HepG2 (cell line): Measurements from ENCODE around the gene EEA1. TPM values are rescaled to one million over a fixed set of nuclear protein-coding genes. Genes with fewer than 3 reads are reported as not detected.

Experiments
- CAMTA2 ChIP-seq: sonication (generic); formaldehyde crosslinking; IDR thresholded peaks from 2 replicates; pipeline ENCODE4 v1.4.0; 2020; ENCODE audit warnings: mild to moderate bottlenecking, missing genetic modification reagents, borderline replicate concordance
- ETV5 ChIP-seq: IDR thresholded peaks from 2 replicates; pipeline ENCODE4 v1.6.1; 2018; ENCODE audit warnings: missing biosample characterization, missing genetic modification reagents, inconsistent platforms, borderline replicate concordance
- MAFF ChIP-seq: IDR thresholded peaks from 2 replicates; pipeline ENCODE4 v1.6.1; 2011; ENCODE audit warnings: low read depth, low read length, improper control_type of control experiment
- MTA1 ChIP-seq: sonication (generic); formaldehyde crosslinking; IDR thresholded peaks from 2 replicates; pipeline ENCODE4 v1.4.0; 2020; ENCODE audit warnings: missing genetic modification reagents, mild to moderate bottlenecking, borderline replicate concordance
- RERE ChIP-seq: IDR thresholded peaks from 2 replicates; pipeline ENCODE4 v1.6.1; 2016; ENCODE audit warnings: low read depth, missing genetic modification reagents, missing compliant biosample characterization
- RNF2 ChIP-seq: fragments of 450-650 bp; conservative IDR thresholded peaks from 2 replicates; pipeline ENCODE4 v1.6.1; 2016; ENCODE audit warnings: low read depth
- TEF ChIP-seq: sonication (generic); formaldehyde crosslinking; IDR thresholded peaks from 2 replicates; pipeline ENCODE4 v1.5.0; 2020; ENCODE audit warnings: missing genetic modification reagents
- TOPORS ChIP-seq: sonication (generic); formaldehyde crosslinking; IDR thresholded peaks from 2 replicates; pipeline ENCODE4 v1.8.0; 2023; ENCODE audit warnings: mild to moderate bottlenecking, missing genetic modification reagents
- TRIM24 ChIP-seq: sonication (generic); formaldehyde crosslinking; IDR thresholded peaks from 2 replicates; pipeline ENCODE4 v1.8.0; 2022; ENCODE audit warnings: mild to moderate bottlenecking, missing genetic modification reagents
- ZBTB4 ChIP-seq: sonication (generic); formaldehyde crosslinking; IDR thresholded peaks from 2 replicates; pipeline ENCODE4 v1.4.0; 2020; ENCODE audit warnings: missing genetic modification reagents, mild to moderate bottlenecking, borderline replicate concordance
- ZNF572 ChIP-seq: sonication (generic); formaldehyde crosslinking; IDR thresholded peaks from 2 replicates; pipeline ENCODE4 v1.5.1; 2020; ENCODE audit warnings: mild to moderate bottlenecking, missing genetic modification reagents
- ZNF644 ChIP-seq: IDR thresholded peaks from 2 replicates; pipeline ENCODE4 v1.6.1; 2016; ENCODE audit warnings: low read depth
- ZNF766 ChIP-seq: sonication (generic); formaldehyde crosslinking; IDR thresholded peaks from 2 replicates; pipeline ENCODE4 v1.5.0; 2020; ENCODE audit warnings: missing genetic modification reagents, borderline replicate concordance
- polyA plus RNA-seq, 8 experiments: library from polyadenylated mRNA; depleted of rRNA in 3 of 8; stranded (reverse) in 7 of 8; unstranded in 1 of 8; fragments of >200 nt; fragmentation: Illumina TruSeq in 4 of 8; extraction: Trizol in 4 of 8; gene quantifications; 2 replicates each; pipeline versions ENCODE4 v1.2.1 to v1.2.3, GENCODE V29; 2011 to 2016; ENCODE audit warnings: low read depth in 4 of 8, missing spikeins in 1 of 8, mixed read lengths in 1 of 8; ENCODE audit not compliant: insufficient read depth in 1 of 8
- total RNA-seq, 5 experiments: library from RNA; depleted of rRNA; stranded (reverse); fragments of >200 nt; fragmentation: Illumina TruSeq; extraction: Trizol; gene quantifications; 2 replicates each; pipeline ENCODE4 v1.2.3, GENCODE V29; 2016; ENCODE audit warnings: low read depth in 1 of 5
- TF ChIP-seq, protein P1 (sequence below): sonication (generic); formaldehyde crosslinking; IDR thresholded peaks from 2 replicates; pipeline ENCODE4 v1.8.0; 2022; ENCODE audit warnings: mild to moderate bottlenecking, missing genetic modification reagents
- TF ChIP-seq, protein P2 (sequence below): sonication (generic); formaldehyde crosslinking; conservative IDR thresholded peaks from 2 replicates; pipeline ENCODE4 v1.8.0; 2022; ENCODE audit warnings: mild to moderate bottlenecking, moderate library complexity, missing genetic modification reagents
- TF ChIP-seq, protein P3 (sequence below): IDR thresholded peaks from 2 replicates; pipeline ENCODE4 v1.6.1; 2016; ENCODE audit warnings: missing biosample characterization, missing genetic modification reagents, low read depth

The EEA1 gene
- total and polyA plus RNA-seq, 2 of the 13 experiments (the other 11 are each of a cell fraction or from before 2014, with no cell fraction given), result 5.0 to 19.3 TPM

DNA sequence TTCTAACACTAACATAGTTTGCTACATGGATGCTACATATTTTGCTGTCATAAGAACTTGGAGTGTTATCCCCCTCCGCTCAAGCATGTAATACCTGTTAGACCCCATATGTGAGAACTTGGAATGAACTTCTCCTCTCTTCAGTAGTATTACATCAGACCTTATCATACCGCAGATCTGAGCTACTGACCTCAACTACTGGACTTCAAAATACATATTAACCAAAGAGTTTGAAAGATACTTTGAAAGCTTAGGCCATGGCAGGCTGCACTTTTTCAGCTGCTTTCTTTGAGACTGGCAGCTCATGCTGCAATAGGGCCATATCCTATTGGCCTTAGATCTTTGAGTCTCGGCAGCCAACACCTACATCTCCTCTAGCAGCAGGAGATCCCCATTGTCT, 74.8 kb downstream of the EEA1 start (continued):
- TF ChIP-seq, protein P1, sequence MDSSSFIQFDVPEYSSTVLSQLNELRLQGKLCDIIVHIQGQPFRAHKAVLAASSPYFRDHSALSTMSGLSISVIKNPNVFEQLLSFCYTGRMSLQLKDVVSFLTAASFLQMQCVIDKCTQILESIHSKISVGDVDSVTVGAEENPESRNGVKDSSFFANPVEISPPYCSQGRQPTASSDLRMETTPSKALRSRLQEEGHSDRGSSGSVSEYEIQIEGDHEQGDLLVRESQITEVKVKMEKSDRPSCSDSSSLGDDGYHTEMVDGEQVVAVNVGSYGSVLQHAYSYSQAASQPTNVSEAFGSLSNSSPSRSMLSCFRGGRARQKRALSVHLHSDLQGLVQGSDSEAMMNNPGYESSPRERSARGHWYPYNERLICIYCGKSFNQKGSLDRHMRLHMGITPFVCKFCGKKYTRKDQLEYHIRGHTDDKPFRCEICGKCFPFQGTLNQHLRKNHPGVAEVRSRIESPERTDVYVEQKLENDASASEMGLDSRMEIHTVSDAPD (CRISPR knock-in tag), result no peak
- TF ChIP-seq RERE (CRISPR knock-in tag) (no peak), MTA1 (CRISPR knock-in tag) (no peak), CAMTA2 (CRISPR knock-in tag) (no peak), ETV5 (CRISPR knock-in tag) (no peak), TOPORS (CRISPR knock-in tag) (no peak), TRIM24 (CRISPR knock-in tag) (no peak), RNF2 (no peak), MAFF (no peak), ZNF644 (0 out of 2 replicates have a peak, but pooled peaks have one; percentile 47), ZNF572 (CRISPR knock-in tag) (no peak), ZBTB4 (CRISPR knock-in tag) (no peak), ZNF766 (CRISPR knock-in tag) (no peak), TEF (CRISPR knock-in tag) (no peak)
- TF ChIP-seq, protein P2, sequence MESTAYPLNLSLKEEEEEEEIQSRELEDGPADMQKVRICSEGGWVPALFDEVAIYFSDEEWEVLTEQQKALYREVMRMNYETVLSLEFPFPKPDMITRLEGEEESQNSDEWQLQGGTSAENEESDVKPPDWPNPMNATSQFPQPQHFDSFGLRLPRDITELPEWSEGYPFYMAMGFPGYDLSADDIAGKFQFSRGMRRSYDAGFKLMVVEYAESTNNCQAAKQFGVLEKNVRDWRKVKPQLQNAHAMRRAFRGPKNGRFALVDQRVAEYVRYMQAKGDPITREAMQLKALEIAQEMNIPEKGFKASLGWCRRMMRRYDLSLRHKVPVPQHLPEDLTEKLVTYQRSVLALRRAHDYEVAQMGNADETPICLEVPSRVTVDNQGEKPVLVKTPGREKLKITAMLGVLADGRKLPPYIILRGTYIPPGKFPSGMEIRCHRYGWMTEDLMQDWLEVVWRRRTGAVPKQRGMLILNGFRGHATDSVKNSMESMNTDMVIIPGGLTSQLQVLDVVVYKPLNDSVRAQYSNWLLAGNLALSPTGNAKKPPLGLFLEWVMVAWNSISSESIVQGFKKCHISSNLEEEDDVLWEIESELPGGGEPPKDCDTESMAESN (CRISPR knock-in tag), result no peak
- TF ChIP-seq, protein P3, sequence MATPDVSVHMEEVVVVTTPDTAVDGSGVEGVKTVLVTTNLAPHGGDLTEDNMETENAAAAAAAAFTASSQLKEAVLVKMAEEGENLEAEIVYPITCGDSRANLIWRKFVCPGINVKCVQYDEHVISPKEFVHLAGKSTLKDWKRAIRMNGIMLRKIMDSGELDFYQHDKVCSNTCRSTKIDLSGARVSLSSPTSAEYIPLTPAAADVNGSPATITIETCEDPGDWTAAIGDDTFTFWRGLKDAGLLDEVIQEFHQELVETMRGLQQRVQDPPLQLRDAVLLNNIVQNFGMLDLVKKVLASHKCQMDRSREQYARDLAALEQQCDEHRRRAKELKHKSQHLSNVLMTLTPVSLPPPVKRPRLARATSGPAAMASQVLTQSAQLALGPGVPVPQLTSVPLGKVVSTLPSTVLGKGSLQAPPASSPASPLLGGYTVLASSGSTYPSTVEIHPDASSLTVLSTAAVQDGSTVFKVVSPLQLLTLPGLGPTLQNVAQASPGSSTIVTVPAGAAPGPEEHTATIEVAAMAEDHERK (CRISPR knock-in tag), result no peak
